ACC112 (cell line): ENCODE data around the gene APOBEC3H.

ENCODE experiments used
- H2AFZ ChIP-seq: fragments of 200-600 bp; sonication (generic); one replicate; pipeline ENCODE4 v1.6.0; 2017; ENCODE audit warnings: antibody characterized with exemption, low read length; ENCODE audit not compliant: unreplicated experiment
- H3K27ac ChIP-seq: fragments of 200-600 bp; sonication (generic); 2 replicates; pipeline ENCODE4 v1.5.1; 2014; ENCODE audit warnings: low read depth, mild to moderate bottlenecking, antibody characterized with exemption, low read length, moderate library complexity
- H3K27me3 ChIP-seq: fragments of 200-600 bp; sonication (generic); 2 replicates; pipeline ENCODE4 v1.6.1; 2014; ENCODE audit warnings: mild to moderate bottlenecking, antibody characterized with exemption, low read length, moderate library complexity, mixed read lengths; ENCODE audit not compliant: insufficient read depth
- H3K36me3 ChIP-seq: fragments of 200-600 bp; sonication (generic); 2 replicates; pipeline ENCODE4 v1.6.1; 2016; ENCODE audit warnings: mild to moderate bottlenecking, antibody characterized with exemption, low read length, moderate library complexity, mixed read lengths; ENCODE audit not compliant: insufficient read depth
- H3K4me1 ChIP-seq: fragments of 200-600 bp; sonication (generic); one replicate; pipeline ENCODE4 v1.6.1; 2016; ENCODE audit warnings: low read length, mixed read lengths; ENCODE audit not compliant: insufficient read depth, unreplicated experiment, control insufficient read depth
- H3K4me3 ChIP-seq: fragments of 200-600 bp; sonication (generic); 2 replicates; pipeline ENCODE4 v1.5.1; 2014; ENCODE audit warnings: mild to moderate bottlenecking, low read depth, low read length
- H3K79me2 ChIP-seq: fragments of 200-600 bp; sonication (generic); one replicate; pipeline ENCODE4 v1.6.0; 2016; ENCODE audit warnings: low read length; ENCODE audit not compliant: control insufficient read depth, unreplicated experiment, insufficient read depth

The APOBEC3H gene

DNA sequence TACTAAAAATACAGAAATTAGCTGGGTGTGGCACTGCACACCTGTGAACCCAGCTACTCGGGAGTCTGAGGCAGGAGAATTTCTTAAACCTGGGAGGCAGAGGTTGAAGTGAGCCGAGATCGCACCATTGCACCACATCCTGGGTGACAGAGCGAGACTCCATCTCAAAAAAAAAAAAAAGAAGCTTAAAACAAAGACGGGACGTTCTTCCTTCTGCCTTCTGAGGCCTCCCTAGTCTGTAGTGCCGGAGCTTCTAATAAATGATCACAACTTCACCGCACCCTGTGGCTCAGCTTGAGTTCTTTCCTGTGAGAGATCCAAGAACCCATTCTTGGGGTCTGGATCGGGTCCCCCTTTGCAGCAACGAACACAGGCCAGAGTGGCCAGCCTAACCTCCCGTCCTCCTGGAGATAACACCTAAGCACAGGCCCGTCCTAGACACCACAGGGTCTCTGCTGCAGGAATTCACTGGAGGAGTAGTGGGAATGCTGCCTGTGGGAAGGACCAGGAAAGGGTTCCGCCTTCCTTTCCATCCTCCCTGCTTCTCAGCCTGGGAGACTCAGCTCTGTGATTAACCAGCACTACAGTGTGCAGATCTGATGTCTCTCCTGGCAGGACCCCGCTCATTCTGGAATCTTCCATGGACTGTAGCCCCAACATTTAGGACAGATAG is 2.2 kb upstream of the APOBEC3H start:
- Histone ChIP-seq H3K4me3 (no peak overlapping the region), H3K27ac (no peak overlapping the region), H3K79me2 (no peaks in the 10 kb centered on the region), H3K36me3 (no peaks in the 10 kb centered on the region), H3K4me1 (peaks cover 8% of the 10 kb centered on the region), H3K27me3 (no peaks in the 10 kb centered on the region), H2AFZ (no peak overlapping the region)

DNA sequence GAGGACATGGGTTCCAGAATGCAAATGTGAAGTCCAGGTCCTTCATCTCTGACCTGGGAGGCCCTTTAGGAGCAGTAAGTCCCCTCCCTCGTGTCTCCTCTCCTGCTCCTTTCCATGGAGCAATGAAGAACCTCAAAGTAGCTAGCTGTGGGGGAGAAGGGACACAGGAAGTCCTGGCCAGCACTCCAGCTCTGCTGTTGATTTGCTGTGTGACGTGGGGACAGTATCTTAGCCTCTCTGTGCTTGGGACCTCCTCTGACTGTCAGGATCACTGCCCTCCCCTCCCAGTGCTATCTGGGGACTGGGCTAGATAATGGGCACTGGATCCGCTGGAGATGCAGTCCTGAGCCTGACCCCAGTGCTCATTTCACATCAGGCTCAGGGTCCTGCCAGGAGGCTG is 1.1 kb upstream of the APOBEC3H start:
- no peaks in the 10 kb centered on the region for H3K36me3 ChIP-seq
- H3K27me3 ChIP-seq = no peaks in the 10 kb centered on the region
- peaks cover 8% of the 10 kb centered on the region for H3K4me1 ChIP-seq
- H3K27ac ChIP-seq = no peak overlapping the region
- no peak overlapping the region for H3K4me3 ChIP-seq
- no peaks in the 10 kb centered on the region for H3K79me2 ChIP-seq
- H2AFZ ChIP-seq = no peak overlapping the region

DNA sequence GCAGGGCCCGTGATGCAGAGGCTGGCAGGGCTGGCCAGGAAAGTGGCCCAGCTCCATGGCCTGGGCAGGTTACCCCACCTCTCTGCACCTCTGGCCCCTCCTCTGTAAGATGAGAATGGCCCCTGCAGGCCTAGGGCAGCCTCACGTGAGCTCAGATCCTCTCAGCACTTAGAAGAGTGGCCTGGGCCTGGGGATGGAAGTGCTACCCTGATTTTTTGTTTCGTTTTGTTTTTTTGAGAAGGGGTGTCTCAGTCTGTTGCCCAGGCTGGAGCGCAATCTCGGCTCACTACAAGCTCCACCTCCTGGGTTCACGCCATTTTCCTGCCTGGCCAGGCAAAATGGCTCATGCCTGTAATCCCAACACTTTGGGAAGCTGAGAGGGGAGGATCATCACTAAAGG is 982 bp downstream of the APOBEC3H start:
- H3K79me2 ChIP-seq = no peaks in the 10 kb centered on the region
- no peaks in the 10 kb centered on the region for H3K27me3 ChIP-seq
- no peak overlapping the region for H3K4me3 ChIP-seq
- no peak overlapping the region for H3K27ac ChIP-seq
- H3K36me3 ChIP-seq = no peaks in the 10 kb centered on the region
- H2AFZ ChIP-seq = no peak overlapping the region
- peaks cover 8% of the 10 kb centered on the region for H3K4me1 ChIP-seq

- no peaks in the 10 kb centered on the region for H3K36me3 ChIP-seq
- no peak overlapping the region for H3K27ac ChIP-seq
- no peak overlapping the region for H2AFZ ChIP-seq
- no peak overlapping the region for H3K4me3 ChIP-seq
- H3K4me1 ChIP-seq = peaks cover 8% of the 10 kb centered on the region
- H3K27me3 ChIP-seq = no peaks in the 10 kb centered on the region
- H3K79me2 ChIP-seq = no peaks in the 10 kb centered on the region
Measured at GRCh38 chr22:39098576-39098975, 1.5 kb downstream of the APOBEC3H start.

GRCh38 chr22:39101226-39101625 is 4.2 kb downstream of the APOBEC3H start:
- no peaks in the 10 kb centered on the region for H3K36me3 ChIP-seq
- H3K79me2 ChIP-seq = no peaks in the 10 kb centered on the region
- no peak overlapping the region for H2AFZ ChIP-seq
- H3K27ac ChIP-seq = no peak overlapping the region
- no peak overlapping the region for H3K4me3 ChIP-seq
- H3K4me1 ChIP-seq = peaks cover 8% of the 10 kb centered on the region
- no peaks in the 10 kb centered on the region for H3K27me3 ChIP-seq

- no peak overlapping the region for H3K27ac ChIP-seq
- H3K4me3 ChIP-seq = no peak overlapping the region
- no peaks in the 10 kb centered on the region for H3K27me3 ChIP-seq
- H3K4me1 ChIP-seq = no peaks in the 10 kb centered on the region
- no peaks in the 10 kb centered on the region for H3K36me3 ChIP-seq
- no peaks in the 10 kb centered on the region for H3K79me2 ChIP-seq
- no peak overlapping the region for H2AFZ ChIP-seq
Measured at GRCh38 chr22:39103431-39103830, 6.4 kb downstream of the APOBEC3H start.

DNA sequence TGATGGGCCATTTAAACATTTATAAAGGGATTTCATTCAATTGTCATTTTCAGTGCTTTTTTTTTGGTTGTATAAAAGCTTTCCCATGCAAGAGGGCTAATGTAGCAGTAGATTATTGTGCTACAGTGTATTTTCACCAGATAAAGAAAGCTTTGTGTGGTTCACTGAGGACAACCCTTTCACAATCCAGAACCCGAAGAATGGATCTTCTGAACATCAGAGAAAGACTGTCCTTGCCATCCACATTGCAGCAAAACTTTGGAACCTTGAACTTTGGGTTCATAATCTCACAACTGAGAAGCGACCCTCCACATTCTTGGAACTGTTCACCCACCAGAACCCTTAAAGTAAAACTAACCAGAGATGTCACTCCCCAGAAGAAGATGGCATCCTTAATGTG is 9.3 kb downstream of the APOBEC3H start:
- Histone ChIP-seq H3K27ac (no peak overlapping the region), H3K4me3 (no peak overlapping the region), H2AFZ (no peak overlapping the region), H3K36me3 (no peaks in the 10 kb centered on the region), H3K27me3 (no peaks in the 10 kb centered on the region), H3K4me1 (no peaks in the 10 kb centered on the region), H3K79me2 (no peaks in the 10 kb centered on the region)

- Histone ChIP-seq H3K27me3 (no peaks in the 10 kb centered on the region), H3K27ac (no peak overlapping the region), H3K79me2 (no peaks in the 10 kb centered on the region), H3K36me3 (no peaks in the 10 kb centered on the region), H3K4me3 (no peak overlapping the region), H3K4me1 (no peaks in the 10 kb centered on the region), H2AFZ (no peak overlapping the region)
Measured at GRCh38 chr22:39108487-39108886, 11.4 kb downstream of the APOBEC3H start.

GRCh38 chr22:39109361-39109760 is 12.3 kb downstream of the APOBEC3H start:
- H3K27me3 ChIP-seq = no peaks in the 10 kb centered on the region
- no peaks in the 10 kb centered on the region for H3K36me3 ChIP-seq
- H3K4me3 ChIP-seq = no peak overlapping the region
- H2AFZ ChIP-seq = no peak overlapping the region
- H3K79me2 ChIP-seq = no peaks in the 10 kb centered on the region
- H3K27ac ChIP-seq = no peak overlapping the region
- no peaks in the 10 kb centered on the region for H3K4me1 ChIP-seq

GRCh38 chr22:39110631-39111561 is 13.9 kb downstream of the APOBEC3H start:
- H3K4me1 ChIP-seq = no peaks in the 10 kb centered on the region
- H3K36me3 ChIP-seq = no peaks in the 10 kb centered on the region
- H2AFZ ChIP-seq = no peak overlapping the region
- H3K4me3 ChIP-seq = no peak overlapping the region
- H3K27me3 ChIP-seq = no peaks in the 10 kb centered on the region; the same call in 1 of the 2 replicates
- H3K79me2 ChIP-seq = no peaks in the 10 kb centered on the region
- no peak overlapping the region for H3K27ac ChIP-seq

GRCh38 chr22:39114112-39114511 is 17.1 kb downstream of the APOBEC3H start:
- Histone ChIP-seq H3K4me3 (no peak overlapping the region), H3K79me2 (no peaks in the 10 kb centered on the region), H3K4me1 (no peaks in the 10 kb centered on the region), H3K27me3 (no peaks in the 10 kb centered on the region; the same call in 1 of the 2 replicates), H3K36me3 (no peaks in the 10 kb centered on the region), H2AFZ (no peak overlapping the region), H3K27ac (no peak overlapping the region)
